ENCODE measurements around the gene SOBP. TPM values are rescaled to one million over a fixed set of nuclear protein-coding genes. Genes with fewer than 3 reads are reported as not detected.
A peak's percentile ranks its signal among the peaks of the same experiment; 100 is the strongest.

Gene SOBP
- total RNA-seq, 1 experiment from 2014 or later: 2.9 TPM

- DNase-seq (ENCODE audit: low spot score): no peak
Observed at GRCh38 chr6:107617341-107617932, 127.5 kb downstream of the SOBP start.

DNA sequence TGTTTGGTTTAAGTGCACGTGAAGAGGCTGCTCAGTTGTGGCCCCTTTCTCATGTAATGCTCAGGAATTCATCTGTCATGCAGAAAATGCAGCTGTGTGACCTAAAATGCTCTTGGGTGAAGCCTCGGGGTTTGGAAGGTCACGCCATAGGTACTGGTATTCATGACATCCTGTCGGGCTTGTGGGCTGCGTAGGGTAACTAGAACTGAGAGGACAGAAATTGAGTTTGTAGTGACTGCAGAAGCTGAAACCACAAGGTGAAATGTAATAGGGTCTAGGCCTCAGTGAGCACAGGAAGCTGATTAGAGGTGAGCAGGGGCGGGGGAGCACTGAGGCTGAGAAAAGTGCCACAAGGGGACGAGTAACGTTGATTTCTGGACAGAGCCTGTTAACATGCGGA, 128.8 kb downstream of the SOBP start:
- DNase-seq (ENCODE audit: low spot score): no peak

GRCh38 chr6:107620732-107621131, 130.8 kb downstream of the SOBP start:
- no peak for DNase-seq (ENCODE audit: low spot score)

GRCh38 chr6:107621229-107621937, 131.5 kb downstream of the SOBP start:
- DNase-seq (ENCODE audit: low spot score): no peak

DNA sequence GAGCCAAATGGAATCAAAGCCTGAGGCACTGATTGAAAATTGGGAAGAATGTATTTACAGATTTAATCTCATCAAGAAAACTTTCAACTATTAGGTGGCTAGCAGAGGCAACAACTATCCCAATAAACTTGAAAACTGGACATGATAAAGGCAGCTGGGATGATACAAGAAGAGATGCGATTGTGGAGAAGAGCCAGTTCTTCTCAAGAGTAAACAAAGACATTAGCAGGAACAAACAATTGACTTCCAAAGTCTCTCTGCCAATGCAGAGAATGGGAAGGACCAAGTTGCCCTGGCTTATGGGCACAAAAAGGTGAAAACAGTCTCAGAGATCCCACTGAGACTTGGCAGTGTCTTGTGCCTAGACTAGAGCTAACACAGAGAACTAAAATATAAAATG, 132.4 kb downstream of the SOBP start:
- no peak for DNase-seq (ENCODE audit: low spot score)

DNA sequence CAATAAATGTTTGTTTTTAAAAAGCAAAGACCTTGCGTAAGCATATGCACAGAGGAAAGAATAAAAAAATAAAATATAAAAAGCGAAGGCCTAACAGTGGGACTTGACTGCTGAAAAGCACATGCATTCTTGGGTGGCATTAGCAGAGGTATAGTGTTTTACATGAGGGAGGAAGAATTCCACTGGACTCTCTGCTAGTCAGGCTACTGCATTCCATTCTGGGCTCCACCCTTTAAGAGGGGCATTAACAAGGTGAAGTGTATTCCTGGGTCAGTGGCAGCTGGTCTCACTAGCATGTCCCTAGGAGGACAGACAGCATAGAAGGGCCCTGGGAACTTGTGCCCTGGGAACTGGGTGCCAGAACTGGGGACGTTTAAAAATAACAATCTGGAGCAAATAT, 134.1 kb downstream of the SOBP start:
- DNase-seq (ENCODE audit: low spot score): no peak

DNA sequence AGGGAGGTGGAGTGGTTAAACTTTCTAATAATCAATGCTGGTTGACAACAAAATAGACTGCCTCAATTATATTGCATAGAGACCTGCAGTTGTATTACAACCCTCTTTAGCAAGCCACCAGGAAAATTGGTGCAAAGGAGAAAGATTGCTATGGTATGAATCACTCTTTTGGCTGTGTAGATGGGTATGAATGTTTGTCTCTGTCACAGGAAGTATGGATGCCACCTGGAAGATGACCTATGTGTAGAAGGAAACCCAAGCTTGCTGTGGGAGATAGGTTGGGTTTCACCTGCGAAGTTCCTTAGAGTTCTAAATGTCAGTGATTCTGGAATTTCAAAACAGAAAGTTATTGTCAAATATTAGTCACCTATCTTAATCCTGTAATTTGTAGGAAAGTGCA, 134.6 kb downstream of the SOBP start:
- DNase-seq (ENCODE audit: low spot score): no peak

DNA sequence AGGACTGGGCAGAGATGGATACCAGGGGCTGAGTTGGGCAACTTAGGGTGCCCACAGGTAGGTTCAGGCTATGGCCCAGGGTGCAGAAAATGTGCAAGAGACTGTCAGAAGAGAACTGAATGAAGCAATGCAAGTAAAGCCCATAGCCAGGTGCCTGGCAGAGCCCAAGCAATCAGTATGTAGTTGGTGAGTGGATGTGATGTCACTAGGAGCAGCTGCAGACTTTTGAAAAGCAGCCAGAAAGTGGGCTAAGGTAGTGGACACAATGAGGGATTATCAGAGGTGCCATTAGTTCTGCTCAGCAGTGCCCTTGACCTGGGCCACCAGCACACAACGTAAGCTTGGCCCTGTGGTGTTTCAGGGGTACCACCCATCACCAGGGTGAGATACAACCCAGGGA, 135.3 kb downstream of the SOBP start:
- no peak for DNase-seq (ENCODE audit: low spot score)

- no peak for DNase-seq (ENCODE audit: low spot score)
Observed at GRCh38 chr6:107626645-107627044, 136.7 kb downstream of the SOBP start.

- no peak for DNase-seq (ENCODE audit: low spot score)
Observed at GRCh38 chr6:107627969-107628368, 138.1 kb downstream of the SOBP start.

DNA sequence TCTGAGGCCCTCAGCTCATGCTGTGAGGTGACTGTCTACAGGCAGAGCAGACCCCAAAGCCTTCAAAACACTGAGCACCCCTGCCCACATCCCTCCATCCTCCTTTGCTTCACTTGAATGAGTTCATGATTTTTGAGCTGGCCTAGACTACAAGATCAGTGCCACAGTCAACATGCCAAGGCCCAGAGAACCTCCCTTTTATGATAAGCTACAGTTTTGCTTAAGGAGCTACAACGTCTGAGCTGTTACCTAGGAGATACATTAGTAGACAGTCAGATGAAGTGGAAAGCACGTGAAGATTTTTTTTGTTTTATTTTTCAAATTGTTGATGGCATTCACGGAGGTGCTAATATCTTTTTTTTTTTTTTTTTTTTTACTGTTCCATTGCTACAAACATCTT, 139.0 kb downstream of the SOBP start:
- no peak for DNase-seq (ENCODE audit: low spot score)

DNA sequence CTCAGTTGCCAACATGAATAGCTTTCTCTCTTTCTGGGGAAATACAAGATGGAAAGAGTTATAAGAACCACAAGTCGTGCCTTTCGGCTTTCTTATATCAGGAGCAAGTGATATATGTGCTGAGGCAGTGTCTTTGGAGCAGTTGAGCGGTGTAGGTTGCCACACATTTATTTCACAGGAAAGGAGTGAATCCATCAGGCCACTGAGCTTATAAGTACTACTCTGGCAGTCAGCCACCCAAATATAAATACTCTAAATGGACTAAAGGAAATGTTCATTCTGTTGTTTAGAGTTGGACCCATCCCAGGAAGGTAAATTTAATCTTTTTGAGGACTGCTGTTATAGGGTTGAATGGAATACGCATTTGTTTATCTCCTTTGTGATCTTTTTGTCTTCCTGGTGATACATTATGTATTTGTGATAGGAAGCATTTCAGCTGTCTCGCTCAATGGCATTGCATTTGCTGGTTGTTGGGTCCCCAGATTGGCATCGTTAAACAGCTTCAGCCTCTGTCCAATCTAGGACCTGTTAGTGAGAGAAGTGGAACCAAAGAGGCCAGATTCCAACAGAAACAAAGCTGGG, 139.7 kb downstream of the SOBP start:
- peak; percentile 16 for DNase-seq (ENCODE audit: low spot score)

DNA sequence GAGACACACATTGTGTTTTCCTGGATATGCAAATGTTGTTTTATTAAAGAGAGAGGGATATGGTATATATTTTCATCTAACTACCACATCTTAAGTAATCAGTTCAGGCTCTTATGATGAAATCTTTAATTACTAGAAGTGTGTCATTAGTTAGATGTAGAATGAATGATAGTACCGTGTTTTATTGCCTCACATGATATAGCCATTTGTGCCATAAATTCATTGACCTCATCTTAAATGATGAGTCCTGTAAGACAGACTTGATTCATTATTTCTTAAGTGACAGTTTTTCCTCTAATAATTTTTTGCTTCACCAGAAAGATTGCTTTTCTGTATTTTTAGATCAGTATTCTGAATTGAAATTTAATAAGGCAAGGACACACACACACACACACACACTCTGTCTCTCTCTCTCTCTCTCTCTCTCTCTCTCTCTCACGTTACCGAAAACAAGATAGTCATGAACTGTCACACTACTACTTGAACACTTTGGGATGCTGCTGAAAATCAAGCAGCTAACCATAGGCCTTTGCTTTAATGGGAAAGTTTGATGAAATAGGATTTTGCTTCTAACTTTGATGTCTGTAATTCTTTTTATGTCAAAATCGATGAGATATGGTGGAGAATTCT, 140.5 kb downstream of the SOBP start:
- no peak for DNase-seq (ENCODE audit: low spot score)

DNA sequence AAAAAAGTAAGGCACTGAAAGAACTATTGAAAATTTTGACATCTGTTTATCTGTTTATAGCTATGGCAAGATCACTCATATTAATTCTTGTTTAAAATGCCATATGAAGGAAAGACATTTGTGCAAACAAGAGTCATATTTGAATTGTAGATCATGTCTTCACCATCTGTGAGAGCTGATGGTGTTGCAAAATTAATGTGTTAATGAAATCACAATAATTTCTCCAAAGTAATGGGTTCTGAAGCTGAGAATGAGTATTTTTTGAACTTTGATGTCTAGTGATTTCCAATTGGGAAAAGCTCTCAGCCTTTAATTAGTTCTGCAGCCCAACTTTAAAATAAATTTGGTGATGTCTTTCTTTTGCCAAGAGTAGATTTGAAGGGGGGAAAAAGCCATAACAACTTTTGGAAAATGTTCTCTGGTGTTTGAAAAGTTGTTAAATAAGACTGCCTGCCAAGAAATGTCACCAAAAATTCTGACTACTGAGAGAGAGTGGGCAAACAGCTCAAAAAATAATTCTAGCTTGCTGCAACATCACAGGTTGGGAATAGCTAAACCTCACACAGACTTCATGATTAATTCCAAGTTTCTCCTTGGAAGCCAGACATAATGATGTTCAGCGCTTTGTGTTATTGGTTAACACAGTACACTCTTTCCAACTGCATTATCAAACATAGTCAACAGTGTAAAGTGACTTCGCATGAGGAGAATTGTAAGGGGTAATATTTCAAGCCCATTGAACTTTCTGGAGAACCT, 142.6 kb downstream of the SOBP start:
- DNase-seq (ENCODE audit: low spot score): no peak

GRCh38 chr6:107633680-107634323, 143.9 kb downstream of the SOBP start:
- DNase-seq (ENCODE audit: low spot score): no peak

DNA sequence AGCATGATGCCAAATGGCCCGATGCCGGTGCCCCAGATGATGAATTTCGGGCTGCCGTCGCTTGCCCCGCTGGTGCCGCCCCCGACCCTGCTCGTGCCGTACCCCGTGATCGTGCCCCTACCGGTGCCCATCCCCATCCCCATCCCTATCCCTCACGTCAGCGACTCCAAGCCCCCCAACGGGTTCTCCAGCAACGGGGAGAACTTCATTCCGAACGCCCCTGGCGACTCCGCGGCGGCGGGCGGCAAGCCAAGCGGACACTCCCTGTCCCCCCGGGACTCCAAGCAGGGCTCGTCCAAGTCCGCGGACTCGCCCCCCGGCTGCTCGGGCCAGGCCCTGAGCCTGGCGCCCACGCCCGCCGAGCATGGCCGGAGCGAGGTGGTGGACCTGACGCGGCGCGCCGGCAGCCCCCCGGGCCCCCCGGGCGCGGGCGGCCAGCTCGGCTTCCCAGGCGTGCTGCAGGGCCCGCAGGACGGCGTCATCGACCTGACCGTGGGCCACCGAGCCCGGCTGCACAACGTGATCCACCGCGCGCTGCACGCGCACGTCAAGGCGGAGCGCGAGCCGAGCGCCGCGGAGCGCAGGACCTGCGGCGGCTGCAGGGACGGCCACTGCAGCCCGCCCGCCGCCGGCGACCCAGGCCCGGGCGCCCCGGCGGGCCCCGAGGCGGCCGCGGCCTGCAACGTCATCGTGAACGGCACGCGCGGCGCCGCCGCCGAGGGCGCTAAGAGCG, 144.6 kb downstream of the SOBP start:
- no peak for DNase-seq (ENCODE audit: low spot score)

DNA sequence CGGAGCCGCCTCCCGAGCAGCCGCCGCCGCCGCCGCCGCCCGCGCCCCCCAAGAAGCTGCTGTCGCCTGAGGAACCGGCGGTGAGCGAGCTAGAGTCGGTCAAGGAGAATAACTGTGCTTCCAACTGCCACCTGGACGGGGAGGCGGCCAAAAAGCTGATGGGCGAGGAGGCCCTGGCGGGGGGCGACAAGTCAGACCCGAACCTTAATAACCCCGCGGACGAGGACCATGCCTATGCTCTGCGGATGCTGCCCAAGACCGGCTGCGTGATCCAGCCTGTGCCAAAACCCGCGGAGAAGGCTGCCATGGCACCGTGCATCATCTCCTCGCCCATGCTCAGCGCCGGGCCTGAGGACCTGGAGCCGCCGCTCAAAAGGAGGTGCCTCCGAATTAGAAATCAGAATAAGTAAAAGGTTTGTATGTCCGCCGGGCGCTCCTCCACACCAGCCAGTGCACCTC, 145.2 kb downstream of the SOBP start:
- DNase-seq (ENCODE audit: low spot score): no peak

GRCh38 chr6:107636486-107636885, 146.6 kb downstream of the SOBP start:
- no peak for DNase-seq (ENCODE audit: low spot score)

GRCh38 chr6:107637316-107638315, 147.7 kb downstream of the SOBP start:
- no peak for DNase-seq (ENCODE audit: low spot score)

DNA sequence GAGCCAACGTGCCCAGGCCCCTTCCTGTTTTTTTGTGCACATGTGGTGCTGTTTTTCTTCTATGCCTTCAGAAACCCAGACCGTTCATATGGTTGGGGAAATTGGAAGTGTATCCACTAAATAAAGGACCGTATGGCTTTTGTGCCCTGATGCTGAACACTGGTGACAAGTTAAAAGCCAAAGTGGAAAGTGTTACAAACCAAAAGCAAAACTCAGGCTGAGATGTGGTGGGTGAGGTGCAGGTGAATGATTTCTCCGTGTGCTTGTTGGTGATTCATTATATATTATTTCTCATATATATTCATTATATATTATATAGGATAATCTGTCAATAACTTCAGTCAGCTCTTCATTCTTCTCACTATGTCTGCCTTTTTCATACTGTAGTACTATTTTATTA, 148.6 kb downstream of the SOBP start:
- no peak for DNase-seq (ENCODE audit: low spot score)

Data from H4 (cell line).